ENCODE measurements around the gene IFT57.
"Not testable (repeated sequence)": the region's sequence is repeated elsewhere in the genome, so short reads cannot be mapped to it uniquely, and the experiment has no call there.

Gene IFT57, protein sequence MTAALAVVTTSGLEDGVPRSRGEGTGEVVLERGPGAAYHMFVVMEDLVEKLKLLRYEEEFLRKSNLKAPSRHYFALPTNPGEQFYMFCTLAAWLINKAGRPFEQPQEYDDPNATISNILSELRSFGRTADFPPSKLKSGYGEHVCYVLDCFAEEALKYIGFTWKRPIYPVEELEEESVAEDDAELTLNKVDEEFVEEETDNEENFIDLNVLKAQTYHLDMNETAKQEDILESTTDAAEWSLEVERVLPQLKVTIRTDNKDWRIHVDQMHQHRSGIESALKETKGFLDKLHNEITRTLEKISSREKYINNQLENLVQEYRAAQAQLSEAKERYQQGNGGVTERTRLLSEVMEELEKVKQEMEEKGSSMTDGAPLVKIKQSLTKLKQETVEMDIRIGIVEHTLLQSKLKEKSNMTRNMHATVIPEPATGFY

DNA sequence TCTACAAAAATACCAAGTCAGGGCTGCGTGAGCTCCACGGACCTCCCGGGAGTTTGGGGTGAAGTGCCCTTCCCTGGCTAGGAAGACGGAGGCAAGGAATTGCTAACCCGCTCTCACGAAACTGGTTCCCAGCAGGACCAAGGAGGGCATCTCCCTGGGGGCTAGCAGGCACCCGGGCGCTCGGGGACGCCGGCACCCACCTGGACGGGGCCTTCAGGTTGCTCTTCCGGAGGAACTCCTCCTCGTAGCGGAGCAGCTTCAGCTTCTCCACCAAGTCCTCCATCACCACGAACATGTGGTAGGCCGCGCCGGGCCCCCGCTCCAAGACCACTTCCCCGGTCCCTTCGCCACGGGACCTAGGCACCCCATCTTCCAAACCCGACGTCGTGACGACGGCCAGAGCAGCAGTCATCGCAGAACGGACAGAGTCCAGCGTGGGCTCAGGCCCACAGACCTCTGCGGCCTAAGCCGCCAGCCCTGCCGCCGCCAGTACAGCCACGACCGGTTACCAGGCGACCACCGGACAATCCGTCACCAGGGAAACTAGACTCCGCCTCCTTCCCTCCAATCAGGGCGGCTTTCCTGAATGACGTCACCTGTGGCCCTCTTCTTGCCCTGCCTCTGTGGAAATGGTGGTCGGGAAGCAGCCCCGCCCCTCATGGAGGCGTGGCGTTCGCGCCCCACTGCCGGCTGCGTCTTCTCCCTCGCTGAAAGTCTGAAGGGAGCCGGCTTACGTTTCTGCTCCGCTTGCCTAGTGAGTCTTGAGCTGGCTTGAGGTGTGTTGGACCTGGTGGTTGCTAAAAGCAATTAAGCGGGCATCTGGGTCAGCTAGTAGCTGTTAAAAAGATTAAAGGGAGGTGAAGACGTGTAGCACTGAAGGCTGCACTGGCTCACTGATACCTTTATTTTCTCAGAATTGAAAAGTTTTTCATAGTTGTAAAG lies at the start of gene IFT57:
TSS of gene IFT57 (minus strand) at position 514 of the 942 bp plus-strand sequence. CDS start at position 412, 102 bp downstream.
- DNase-seq, result peak; percentile 94

DNA sequence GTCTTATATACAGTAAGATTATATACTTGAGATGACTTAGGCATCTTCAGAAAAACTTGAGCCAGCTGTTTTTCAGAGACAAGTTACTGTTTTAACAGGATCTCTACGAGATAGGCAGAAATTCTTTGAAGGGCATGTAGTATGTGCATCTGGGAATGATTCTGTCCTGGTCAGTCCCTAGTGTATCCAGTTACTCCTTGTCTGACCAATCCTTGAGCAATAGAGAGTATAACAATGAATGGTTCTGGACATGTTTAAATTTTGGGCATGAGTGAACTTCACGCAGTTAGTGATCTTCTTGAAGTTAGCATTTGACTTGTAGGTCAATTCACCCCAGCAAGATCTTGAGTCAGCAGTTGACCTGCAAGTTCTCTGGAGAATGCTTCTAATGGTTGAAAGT lies 49.4 kb upstream of the IFT57 start:
- DNase-seq, result no peak

DNA sequence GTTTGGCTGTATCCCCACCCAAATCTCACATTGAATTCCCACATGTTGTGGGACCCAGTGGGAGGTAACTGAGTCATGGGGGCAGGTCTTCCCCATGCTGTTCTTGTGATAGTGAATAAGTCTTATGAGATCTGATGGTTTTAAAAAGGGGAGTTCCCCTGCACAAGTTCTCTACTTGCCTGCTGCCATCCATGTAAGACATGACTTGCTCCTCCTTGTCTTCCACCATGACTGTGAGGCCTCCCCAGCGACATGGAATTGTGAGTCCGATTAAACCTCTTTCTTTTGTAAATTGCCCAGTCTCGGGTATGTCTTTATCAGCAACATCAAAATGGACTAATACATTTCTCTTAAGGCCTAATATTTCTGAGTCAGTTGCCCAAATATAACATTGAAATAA lies 46.0 kb upstream of the IFT57 start:
- DNase-seq, result not testable (repeated sequence)

DNA sequence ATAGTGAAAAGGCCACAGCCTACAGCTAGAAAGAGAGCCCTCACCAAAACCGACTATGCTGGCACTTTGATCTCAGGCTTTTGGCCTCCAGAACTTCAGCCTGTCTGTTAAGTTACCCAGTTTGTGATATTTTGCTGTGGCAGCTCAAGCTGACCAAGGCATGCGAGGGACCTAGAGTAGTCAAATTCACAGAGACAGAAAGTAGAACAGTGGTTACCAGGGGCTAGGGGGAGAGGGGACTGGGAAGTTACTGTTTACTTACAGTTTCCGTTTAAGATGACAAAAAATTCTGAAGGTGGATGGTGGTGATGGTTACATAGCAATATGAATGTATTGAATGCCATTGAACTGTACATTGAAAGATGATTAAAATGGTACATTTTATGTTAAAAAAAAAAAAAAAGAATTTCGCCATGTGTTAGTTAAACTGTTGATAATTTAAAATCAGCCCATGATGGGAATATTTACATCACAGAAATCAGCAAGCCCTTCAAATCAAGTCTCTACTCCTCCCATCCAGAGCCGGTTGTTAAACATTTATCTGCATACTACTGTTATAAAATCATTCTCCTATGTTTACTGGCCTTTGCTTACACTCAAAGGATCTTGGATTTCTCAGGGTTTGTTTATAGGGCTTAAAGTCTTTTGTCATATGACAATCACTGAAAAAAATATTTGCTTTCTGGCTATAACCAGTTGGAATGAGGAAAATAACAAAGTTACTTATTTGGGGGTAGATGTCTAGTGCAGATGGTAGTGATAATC lies 42.5 kb upstream of the IFT57 start:
- not testable (repeated sequence) for DNase-seq

DNA sequence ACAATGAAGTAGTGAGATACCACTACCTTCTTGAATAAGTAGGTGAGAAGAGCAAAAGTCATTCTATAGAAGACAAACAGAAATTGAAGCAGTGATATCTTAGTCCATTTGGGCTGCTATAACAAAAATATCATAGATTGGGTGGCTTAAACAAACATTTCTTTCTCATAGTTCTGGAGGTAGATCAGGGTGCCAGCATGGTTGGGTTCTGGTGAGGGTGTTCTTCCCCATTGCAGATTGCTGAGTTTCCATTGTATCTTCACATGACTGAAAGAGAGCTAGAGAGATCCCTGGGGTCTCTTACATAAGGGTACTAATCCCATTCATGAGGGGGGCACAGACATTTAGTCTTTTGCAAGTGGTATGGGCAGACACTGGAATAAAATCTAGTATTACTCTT lies 32.9 kb upstream of the IFT57 start:
- DNase-seq, result no peak

DNA sequence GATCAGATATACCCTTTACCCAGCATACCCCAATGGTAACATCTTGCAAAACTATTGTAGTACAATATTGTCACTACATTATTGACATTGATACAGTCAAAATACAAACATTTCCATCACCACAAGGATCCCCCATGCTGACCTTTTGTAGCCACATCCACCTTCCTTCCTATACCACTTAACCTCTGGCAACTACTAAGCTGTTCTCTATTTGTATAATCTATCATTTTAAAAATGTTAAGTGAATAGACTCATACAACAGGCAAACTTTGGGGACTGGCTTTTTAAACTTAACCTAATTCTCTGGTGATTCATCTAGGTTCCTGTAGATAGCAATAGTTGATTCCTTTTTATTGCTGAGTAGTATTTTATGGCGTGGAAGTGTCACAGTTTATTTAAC lies 29.6 kb upstream of the IFT57 start:
- no peak for DNase-seq

DNA sequence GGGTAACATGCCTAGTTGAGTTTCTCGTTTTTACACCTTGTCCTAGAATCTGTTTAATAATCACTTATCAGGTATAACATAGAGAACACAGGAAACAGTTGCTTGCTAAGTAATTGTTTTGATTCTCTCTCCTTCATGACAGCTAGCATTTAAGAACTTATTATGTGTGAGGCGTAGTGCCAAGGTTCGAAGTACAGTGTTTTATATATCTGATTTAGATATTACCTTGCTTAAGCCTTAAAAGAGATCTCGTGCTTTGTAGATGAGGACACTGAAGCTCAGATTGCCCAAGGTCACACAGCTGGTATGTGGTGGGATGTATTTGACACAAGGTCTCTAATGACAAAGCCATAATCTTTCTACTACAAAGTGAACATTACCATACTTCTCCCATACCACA lies 29.0 kb upstream of the IFT57 start:
- no peak for DNase-seq

DNA sequence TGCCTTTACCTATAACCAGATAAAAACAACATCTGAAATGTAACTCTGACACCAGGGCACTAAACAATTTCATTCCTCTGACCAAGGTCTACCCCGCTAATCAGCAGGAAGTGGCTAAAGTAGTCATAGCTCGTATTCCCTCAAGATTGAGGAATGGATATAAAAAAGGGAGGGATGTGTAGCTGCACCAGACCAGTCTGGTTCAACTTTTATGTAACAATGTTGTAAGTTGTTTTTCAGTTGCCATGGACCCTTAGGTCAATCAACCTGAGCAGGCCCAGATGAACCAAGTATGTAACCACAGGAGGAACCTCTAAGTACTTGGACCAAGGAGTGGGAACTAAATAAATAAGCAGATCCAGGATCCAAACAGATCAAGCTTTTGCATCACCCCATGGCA lies 28.4 kb upstream of the IFT57 start:
- no peak for DNase-seq

DNA sequence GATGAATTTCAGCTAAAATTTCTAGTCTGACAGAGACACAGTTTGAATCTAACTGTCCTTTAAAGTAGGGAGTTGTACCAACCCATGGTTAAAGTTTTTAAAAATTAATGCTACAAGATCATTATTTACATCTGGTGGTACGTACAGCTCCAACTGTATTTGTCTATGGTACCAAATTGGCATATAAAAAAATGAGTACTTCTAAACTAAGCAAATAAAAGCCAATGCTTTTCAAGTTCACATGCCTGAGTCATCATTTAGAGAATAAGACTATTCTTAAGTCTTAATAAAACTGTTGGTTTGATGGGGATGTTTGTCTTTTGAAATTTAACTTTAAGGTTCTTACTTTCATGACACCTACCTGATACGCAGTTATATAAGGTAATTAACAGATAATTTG lies 21.0 kb upstream of the IFT57 start:
- no peak for DNase-seq

DNA sequence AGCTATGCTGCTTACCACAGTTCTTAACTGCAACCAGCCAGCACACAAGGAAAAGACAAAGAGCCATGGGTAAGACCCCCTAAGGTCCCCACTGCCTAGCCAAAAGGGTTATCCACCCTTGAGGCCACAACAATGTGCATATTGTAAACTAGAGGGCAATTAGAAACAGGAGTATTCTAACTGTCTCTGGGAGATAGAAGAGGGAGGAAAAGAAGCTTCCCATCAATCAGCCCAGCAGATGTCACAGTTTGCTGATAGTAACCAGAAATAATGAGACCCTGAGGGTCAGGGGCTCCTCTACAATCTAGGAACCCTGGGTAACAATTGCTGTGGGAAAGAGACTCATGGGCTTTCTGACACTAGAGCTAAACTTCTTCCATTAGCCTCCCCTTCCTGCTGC lies 20.6 kb upstream of the IFT57 start:
- no peak for DNase-seq

DNA sequence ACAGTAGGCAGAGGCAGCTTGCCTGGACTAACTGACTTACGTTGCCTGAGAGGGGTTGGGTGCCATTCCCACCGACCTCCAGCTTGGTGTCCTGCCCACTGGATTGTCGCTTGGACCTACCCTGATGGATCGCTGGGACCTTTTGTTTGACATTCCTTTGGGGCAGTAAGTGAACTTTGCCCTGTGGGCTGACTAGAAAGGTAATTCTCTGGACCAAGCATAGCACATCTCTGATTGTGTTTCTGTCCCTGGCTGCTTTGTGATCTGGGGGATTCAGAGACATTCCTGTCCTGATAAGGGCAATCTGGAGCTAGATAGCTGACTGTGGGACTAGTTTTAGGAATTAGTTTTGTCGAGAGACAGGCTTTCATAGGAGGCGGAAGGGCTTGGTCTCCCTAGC lies 19.5 kb upstream of the IFT57 start:
- DNase-seq, result no peak

DNA sequence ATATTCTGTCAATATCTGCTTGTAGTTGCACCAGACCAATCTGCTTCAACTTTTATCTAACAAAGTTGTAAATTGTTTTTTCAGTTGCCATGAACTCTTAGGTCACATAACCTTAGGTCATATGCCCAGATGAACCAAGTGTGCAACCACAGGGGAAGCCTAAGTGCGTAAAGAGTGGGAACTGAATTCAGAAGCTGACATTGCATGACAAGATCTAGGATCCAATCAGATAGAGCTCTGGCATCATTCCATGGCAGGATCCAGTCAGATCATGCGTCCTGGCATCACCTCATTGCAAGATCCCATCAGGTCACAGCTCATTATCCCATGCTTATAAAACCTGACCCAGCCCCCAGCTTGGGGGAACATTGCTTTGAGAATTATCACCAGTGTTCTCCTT lies 18.9 kb upstream of the IFT57 start:
- no peak for DNase-seq

DNA sequence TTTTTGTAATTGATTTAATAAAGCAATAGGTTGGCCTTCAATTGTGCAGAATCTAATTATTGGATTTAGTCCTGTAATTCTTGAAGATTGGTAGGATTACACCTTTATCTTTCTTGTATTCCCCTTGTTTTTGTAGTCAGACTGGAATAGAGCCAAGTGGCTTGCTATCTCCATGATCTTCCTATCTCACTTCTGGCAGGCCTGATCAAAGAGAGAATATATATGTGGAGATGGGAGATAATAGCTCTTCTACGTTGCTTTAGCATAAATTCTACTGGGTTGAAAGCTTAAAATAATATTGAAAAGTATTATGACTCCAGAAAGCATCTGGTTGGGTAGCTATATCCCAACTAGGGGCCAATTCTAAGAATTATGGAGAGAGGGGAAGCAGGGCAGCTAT lies 16.9 kb upstream of the IFT57 start:
- no peak for DNase-seq

DNA sequence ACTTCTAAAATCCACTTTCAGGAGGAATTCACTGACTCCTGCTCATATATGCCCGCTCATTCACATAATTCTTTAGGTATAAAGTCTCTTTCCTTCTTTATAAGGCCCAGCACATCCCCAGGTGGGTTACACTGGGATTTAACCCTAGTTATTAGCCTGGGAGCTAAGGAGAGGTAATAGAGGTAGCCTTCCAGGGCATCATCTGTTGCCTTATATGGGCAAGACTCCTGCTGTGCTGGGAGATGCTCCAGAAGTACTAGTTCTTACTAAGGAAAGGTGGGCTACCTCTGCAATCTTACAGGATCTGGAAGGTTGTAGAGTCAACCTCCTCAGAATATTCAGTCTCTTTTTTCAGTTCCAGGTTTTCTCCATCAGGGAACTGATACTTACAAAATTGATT lies 13.1 kb upstream of the IFT57 start:
- DNase-seq, result no peak

DNA sequence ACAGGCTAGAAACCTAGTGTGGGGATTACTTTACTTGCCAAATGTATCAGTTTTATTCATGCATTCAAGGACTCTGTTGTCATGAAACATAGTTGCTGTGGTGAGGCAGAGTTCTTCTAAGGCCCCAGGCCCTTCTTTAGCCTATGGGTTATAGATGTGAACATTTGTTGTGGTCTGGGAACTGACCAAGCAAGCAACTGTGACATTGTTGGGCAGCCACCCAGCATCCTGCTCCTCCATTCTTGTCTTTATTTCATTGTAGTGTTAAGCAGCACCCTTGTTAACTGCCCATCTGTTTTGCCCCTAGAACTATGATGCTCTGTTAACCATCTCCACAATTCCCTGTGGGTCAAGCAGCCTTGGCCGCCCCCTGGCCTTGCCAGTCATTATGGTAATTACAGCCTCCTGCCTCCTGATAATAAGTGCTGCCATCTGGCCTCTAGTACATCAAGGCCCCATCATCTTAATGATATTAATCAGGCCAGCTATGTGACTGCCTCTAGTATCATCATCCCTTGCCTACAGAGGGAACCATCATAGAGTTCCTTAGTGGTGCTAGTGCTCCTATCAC lies 12.2 kb upstream of the IFT57 start:
- DNase-seq, result no peak

DNA sequence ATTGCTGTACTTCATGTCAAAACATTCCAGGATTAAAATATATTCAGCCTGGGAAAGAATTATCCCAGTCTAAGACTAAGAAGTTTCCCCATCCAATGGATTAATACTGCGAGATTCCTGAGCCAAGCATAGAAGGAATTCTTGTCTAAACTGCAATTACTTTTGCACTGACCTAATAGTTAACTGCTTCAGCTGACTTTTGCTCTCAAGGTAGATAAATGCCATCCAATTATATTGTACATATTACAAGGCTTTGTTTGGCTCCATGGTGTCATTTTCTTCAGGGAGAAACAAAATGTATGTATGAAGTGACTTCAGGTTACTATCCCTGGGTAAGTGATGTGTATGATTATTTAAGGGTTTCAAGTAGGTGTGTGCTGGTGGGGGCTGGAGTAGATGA lies 6.1 kb upstream of the IFT57 start:
- no peak for DNase-seq

DNA sequence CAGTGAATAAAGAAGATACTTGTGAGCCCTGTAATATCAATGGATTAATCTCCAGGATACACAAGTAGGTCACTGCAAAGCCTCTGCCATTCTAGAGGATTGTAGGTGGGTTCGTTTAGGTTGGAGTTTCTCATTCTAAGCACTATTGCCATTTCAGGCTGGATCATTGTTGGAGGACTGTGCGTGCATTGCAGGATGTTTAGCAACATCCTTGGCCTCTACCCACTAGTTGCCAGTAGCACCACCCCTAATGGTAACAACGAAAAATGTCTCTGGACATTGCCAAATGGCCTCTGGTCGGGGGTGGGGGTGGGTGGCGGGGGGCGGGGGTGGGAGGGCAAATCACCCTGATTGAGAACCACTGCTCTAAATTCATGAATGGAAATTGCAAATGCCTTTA lies 4.9 kb upstream of the IFT57 start:
- no peak for DNase-seq

DNA sequence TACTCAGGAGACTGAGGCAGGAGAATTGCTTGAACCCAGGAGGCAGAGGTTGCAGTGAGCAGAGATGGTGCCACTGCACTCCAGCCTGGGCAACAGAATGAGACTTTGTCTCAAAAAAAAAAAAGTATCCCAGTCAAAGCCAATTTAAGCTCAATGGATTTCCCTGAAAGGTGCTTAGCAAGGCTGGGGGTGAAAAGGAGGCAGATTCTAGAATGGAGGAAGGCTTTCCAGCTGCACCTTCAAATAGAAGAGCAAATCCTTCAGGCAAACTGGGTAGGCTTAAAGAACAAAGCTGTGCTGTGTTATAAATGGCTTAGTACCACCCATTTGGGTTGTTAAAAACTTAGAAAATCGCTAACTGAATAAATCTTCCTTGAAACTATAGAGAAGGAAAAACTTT lies 3.0 kb upstream of the IFT57 start:
- no peak for DNase-seq

DNA sequence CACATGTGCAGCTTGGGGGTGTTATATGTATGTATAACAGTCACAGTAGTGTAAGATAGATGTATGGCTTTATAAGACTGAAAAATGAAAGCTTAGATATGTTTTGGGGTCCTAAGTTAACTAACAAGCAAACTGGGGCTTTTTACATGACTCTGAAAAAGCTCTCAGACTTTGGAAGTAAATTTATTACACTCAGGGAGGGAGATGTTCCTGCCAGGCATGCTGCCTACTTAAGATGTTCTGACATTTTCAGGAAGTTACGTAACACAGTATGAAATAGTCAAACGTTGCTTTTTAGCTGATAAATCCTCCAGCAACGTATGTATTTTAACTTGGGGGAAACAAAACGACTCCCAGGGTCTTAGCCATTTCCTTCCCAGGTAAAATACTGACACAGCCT lies 1.7 kb upstream of the IFT57 start:
- DNase-seq, result no peak

DNA sequence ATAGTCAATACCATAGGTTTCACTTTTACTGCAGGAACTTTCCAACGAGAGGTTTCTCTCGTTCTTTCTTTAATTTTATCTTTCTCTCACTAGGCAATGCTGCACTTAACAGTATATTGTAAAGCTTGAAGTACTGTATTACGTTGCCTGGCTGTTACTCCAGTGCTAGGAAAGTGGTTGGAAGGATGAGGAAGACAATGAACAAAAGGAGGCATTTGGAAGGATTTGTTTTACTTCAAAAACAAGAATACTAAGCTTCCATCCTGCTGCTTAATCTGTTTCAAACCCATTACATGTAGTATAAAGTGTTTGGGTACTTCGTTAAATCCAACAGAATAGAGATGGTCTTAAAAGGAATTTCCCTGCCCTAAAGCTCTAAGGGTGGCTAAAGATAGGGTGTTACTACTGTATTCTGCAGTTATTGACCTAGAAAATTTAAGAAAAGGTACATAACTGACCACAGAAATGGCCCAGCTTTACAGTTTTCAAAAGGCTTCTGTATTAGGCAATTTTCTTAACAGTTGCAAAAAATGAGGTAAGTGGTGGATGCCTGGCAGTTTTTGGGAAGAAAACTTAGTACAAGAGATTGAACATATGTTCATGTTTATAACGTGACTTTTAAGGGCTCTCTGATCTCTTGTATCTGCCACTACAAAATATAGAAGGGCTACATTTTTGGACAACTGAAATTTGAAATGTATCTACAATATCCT lies 785 bp upstream of the IFT57 start:
- DNase-seq, result no peak

DNA sequence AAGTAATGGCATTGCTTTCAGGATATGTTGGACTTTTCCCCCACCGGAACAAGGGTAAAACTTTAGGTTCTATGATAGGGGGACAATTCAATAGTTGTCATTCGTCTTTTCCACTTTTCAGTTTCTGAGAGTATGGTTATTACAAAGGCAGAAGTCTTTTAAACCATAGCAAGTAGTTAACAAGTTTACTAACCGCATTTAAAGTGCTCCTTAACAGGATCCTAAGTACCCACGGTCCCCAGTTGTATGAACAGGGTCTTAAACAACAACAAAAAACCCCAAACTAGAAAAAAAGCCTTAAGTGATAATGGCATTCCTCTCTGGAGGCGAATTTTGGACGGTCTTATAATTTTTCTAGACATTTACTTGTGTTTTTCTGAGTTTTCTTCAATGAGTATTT lies 831 bp downstream of the IFT57 start:
- no peak for DNase-seq

DNA sequence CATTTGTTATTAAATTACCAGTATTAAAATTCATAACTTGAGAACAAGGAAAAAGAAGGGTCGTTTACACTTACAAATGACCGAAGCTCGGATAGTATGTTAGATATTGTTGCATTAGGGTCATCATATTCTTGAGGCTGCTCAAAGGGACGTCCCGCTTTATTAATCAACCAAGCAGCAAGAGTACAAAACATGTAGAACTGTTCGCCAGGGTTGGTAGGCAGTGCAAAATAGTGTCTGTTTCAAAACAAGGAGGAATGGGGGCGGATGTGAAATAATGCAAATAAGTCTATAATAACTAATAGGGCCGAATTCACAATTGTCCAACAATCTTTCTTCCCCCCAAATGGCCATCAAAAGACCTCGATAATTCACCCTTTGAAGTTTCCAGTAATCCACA lies 2.9 kb downstream of the IFT57 start:
- DNase-seq, result no peak
